ENCODE data around the gene PLEKHA8. TPM values are rescaled to one million over a fixed set of nuclear protein-coding genes. Genes with fewer than 3 reads are reported as not detected.

PLEKHA8 gene
- total RNA-seq, 1 donor, result 13.8 TPM

- Histone ChIP-seq H3K9me3 (ENCODE audit: low read depth, low read length) (no peaks in the 10 kb centered on the region), H4K20me1 (ENCODE audit: insufficient read depth, low read length) (no peaks in the 10 kb centered on the region), H3K4me2 (ENCODE audit: insufficient read depth, low read length) (no peak overlapping the region), H3K27ac (ENCODE audit: low read depth, low read length) (no peak overlapping the region), H2AFZ (ENCODE audit: low read length) (no peak overlapping the region), H3K36me3 (ENCODE audit: insufficient read depth, low read length) (peaks cover 8% of the 10 kb centered on the region), H3K27me3 (ENCODE audit: insufficient read depth, low read length) (no peaks in the 10 kb centered on the region), H3K4me3 (ENCODE audit: insufficient read depth, low read length) (no peak overlapping the region), H3K4me1 (ENCODE audit: insufficient read depth, low read length) (no peaks in the 10 kb centered on the region), H3K79me2 (ENCODE audit: insufficient read depth, low read length) (no peaks in the 10 kb centered on the region)
- no peak for TF ChIP-seq CTCF (IDR thresholded peaks at IDR 0.05; ENCODE audit: extremely low read depth, low read depth, low read length)
- no peak for DNase-seq (ENCODE audit: insufficient read length, low spot score, missing footprints)
These were observed 54.5 kb downstream of the PLEKHA8 start for GRCh38 chr7:30082686-30083085.

- H2AFZ ChIP-seq (ENCODE audit: low read length), result no peak overlapping the region
- DNase-seq (ENCODE audit: insufficient read length, low spot score, missing footprints), result no peak
- no peaks in the 10 kb centered on the region for H3K4me1 ChIP-seq (ENCODE audit: insufficient read depth, low read length)
- TF ChIP-seq CTCF (IDR thresholded peaks at IDR 0.05; ENCODE audit: extremely low read depth, low read depth, low read length), result no peak
- H3K4me3 ChIP-seq (ENCODE audit: insufficient read depth, low read length), result no peak overlapping the region
- no peaks in the 10 kb centered on the region for H3K27me3 ChIP-seq (ENCODE audit: insufficient read depth, low read length)
- no peak overlapping the region for H3K27ac ChIP-seq (ENCODE audit: low read depth, low read length)
- H3K36me3 ChIP-seq (ENCODE audit: insufficient read depth, low read length), result peaks cover 8% of the 10 kb centered on the region
- no peaks in the 10 kb centered on the region for H4K20me1 ChIP-seq (ENCODE audit: insufficient read depth, low read length)
- H3K79me2 ChIP-seq (ENCODE audit: insufficient read depth, low read length), result no peaks in the 10 kb centered on the region
- no peaks in the 10 kb centered on the region for H3K9me3 ChIP-seq (ENCODE audit: low read depth, low read length)
- no peak overlapping the region for H3K4me2 ChIP-seq (ENCODE audit: insufficient read depth, low read length)
These were observed 55.1 kb downstream of the PLEKHA8 start for GRCh38 chr7:30083334-30083733.

GRCh38 chr7:30084212-30084611 is 56.0 kb downstream of the PLEKHA8 start:
- H3K4me1 ChIP-seq (ENCODE audit: insufficient read depth, low read length), result no peaks in the 10 kb centered on the region
- no peak overlapping the region for H2AFZ ChIP-seq (ENCODE audit: low read length)
- H3K27me3 ChIP-seq (ENCODE audit: insufficient read depth, low read length), result no peaks in the 10 kb centered on the region
- H3K4me2 ChIP-seq (ENCODE audit: insufficient read depth, low read length), result no peak overlapping the region
- H3K9me3 ChIP-seq (ENCODE audit: low read depth, low read length), result no peaks in the 10 kb centered on the region
- no peaks in the 10 kb centered on the region for H4K20me1 ChIP-seq (ENCODE audit: insufficient read depth, low read length)
- H3K4me3 ChIP-seq (ENCODE audit: insufficient read depth, low read length), result no peak overlapping the region
- no peak for DNase-seq (ENCODE audit: insufficient read length, low spot score, missing footprints)
- H3K27ac ChIP-seq (ENCODE audit: low read depth, low read length), result no peak overlapping the region
- TF ChIP-seq CTCF (IDR thresholded peaks at IDR 0.05; ENCODE audit: extremely low read depth, low read depth, low read length), result no peak
- no peaks in the 10 kb centered on the region for H3K79me2 ChIP-seq (ENCODE audit: insufficient read depth, low read length)
- peaks cover 3% of the 10 kb centered on the region for H3K36me3 ChIP-seq (ENCODE audit: insufficient read depth, low read length)

- H3K79me2 ChIP-seq (ENCODE audit: insufficient read depth, low read length), result no peaks in the 10 kb centered on the region
- H2AFZ ChIP-seq (ENCODE audit: low read length), result no peak overlapping the region
- H3K9me3 ChIP-seq (ENCODE audit: low read depth, low read length), result no peaks in the 10 kb centered on the region
- TF ChIP-seq CTCF (IDR thresholded peaks at IDR 0.05; ENCODE audit: extremely low read depth, low read depth, low read length), result no peak
- no peak overlapping the region for H3K4me2 ChIP-seq (ENCODE audit: insufficient read depth, low read length)
- no peak overlapping the region for H3K27ac ChIP-seq (ENCODE audit: low read depth, low read length)
- no peaks in the 10 kb centered on the region for H3K27me3 ChIP-seq (ENCODE audit: insufficient read depth, low read length)
- H3K4me1 ChIP-seq (ENCODE audit: insufficient read depth, low read length), result peaks cover 6% of the 10 kb centered on the region
- no peak overlapping the region for H3K4me3 ChIP-seq (ENCODE audit: insufficient read depth, low read length)
- no peak for DNase-seq (ENCODE audit: insufficient read length, low spot score, missing footprints)
- no peaks in the 10 kb centered on the region for H4K20me1 ChIP-seq (ENCODE audit: insufficient read depth, low read length)
- H3K36me3 ChIP-seq (ENCODE audit: insufficient read depth, low read length), result no peaks in the 10 kb centered on the region
These were observed 58.3 kb downstream of the PLEKHA8 start for GRCh38 chr7:30086529-30086928.

All from osteoblast (primary cell).